Testis (tissue), 2 donors: ENCODE data around the gene CDC42BPB.

Source experiments
- CTCF ChIP-seq, 3 experiments: fragments of 450-650 bp in 2 of 3; fragments of 200-600 bp in 1 of 3; sonication (generic) in 1 of 3; IDR thresholded peaks; one replicate each; pipeline ENCODE4 v1.5.1; 2016 to 2019; ENCODE audit warnings: antibody characterized with exemption in 3 of 3, mild to moderate bottlenecking in 2 of 3, moderate library complexity in 1 of 3
- POLR2A ChIP-seq: fragments of 450-650 bp; IDR thresholded peaks from one replicate; pipeline ENCODE4 v1.6.1; 2017; ENCODE audit warnings: antibody characterized with exemption, mild to moderate bottlenecking, moderate library complexity

GRCh38 chr14:103078860-103079587 is 21.7 kb upstream of the CDC42BPB start:
- no peak for TF ChIP-seq CTCF (IDR thresholded peaks at IDR 0.05)
- no peak for TF ChIP-seq POLR2A
